H7 (cell line): Measurements from ENCODE around the gene CCDC69. TPM values are rescaled to one million over a fixed set of nuclear protein-coding genes. Genes with fewer than 3 reads are reported as not detected.

Source experiments
- total RNA-seq: library from RNA; depleted of rRNA; stranded (reverse); fragments of >200 nt; shearing (Covaris generic); gene quantifications from 2 replicates; pipeline ENCODE4 v1.2.3, GENCODE V29; 2014; rRNA removed

The CCDC69 gene
- total RNA-seq, 1 experiment from 2014 or later: 5.6 TPM

Other genes with a start within 250 kb of the CCDC69 start
- 22.4 and 39.8 TPM in 2 replicates for gene GPX3, start 203.5 kb downstream of the CCDC69 start, total RNA-seq
- 27.3 and 38.6 TPM in 2 replicates for gene TNIP1, start 143.1 kb downstream of the CCDC69 start, total RNA-seq
- 179 and 212 TPM in 2 replicates for gene ANXA6, start 66.3 kb downstream of the CCDC69 start, total RNA-seq
- 29.4 and 30.7 TPM in 2 replicates for gene GM2A, start 29.1 kb upstream of the CCDC69 start, total RNA-seq
- gene SLC36A3, start 79.7 kb upstream of the CCDC69 start, total RNA-seq: not detected in 2 replicates
- not detected in 2 replicates for gene SLC36A2, start 123.5 kb upstream of the CCDC69 start, total RNA-seq
- 6.7 and 7.1 TPM in 2 replicates for gene SLC36A1, start 223.5 kb upstream of the CCDC69 start, total RNA-seq